ENCODE measurements around the gene STAT5A. TPM values are rescaled to one million over a fixed set of nuclear protein-coding genes. Genes with fewer than 3 reads are reported as not detected.
"Not testable (repeated sequence)": the region's sequence is repeated elsewhere in the genome, so short reads cannot be mapped to it uniquely, and the experiment has no call there.

STAT5A gene
- total RNA-seq, 1 experiment from 2014 or later, result 6.6 TPM

GRCh38 chr17:42304187-42305030 is 16.1 kb downstream of the STAT5A start (continued):
- no peak for TF ChIP-seq STAT6 (CRISPR knock-in tag; conservative IDR thresholded peaks at IDR 0.05; ENCODE audit: low read depth)
- TF ChIP-seq ZNF281 (CRISPR knock-in tag; IDR thresholded peaks at IDR 0.05), result no peak
- no peak for TF ChIP-seq ZBTB43 (CRISPR knock-in tag; IDR thresholded peaks at IDR 0.05)
- no peak for TF ChIP-seq JAZF1 (CRISPR knock-in tag; IDR thresholded peaks at IDR 0.05)
- TF ChIP-seq ESRRA (CRISPR knock-in tag; IDR thresholded peaks at IDR 0.05; ENCODE audit: borderline replicate concordance), result no peak
- no peak for TF ChIP-seq SP1 (CRISPR knock-in tag; conservative IDR thresholded peaks at IDR 0.05)
- no peak for TF ChIP-seq CREM (CRISPR knock-in tag; IDR thresholded peaks at IDR 0.05)

- DNase-seq (ENCODE audit: low spot score); H3K36me3 Mint-ChIP-seq; POLR2A ChIA-PET; H3K4me1 Mint-ChIP-seq; ATAC-seq; H3K27me3 Mint-ChIP-seq (ENCODE audit: low read depth); H3K27ac Mint-ChIP-seq; H3K9me3 Mint-ChIP-seq; H3K4me3 Mint-ChIP-seq: not testable (repeated sequence)
- CTCF ChIA-PET, result interaction anchor here (1.6 kb wide), 1 partner anchor 101 kb away, joined by 6 read pairs; no protein-coding TSS in a partner anchor
Observed at GRCh38 chr17:42305031-42305330, 16.7 kb downstream of the STAT5A start.

- ATAC-seq (no peak), DNase-seq (ENCODE audit: low spot score) (no peak)
- POLR2A ChIA-PET, result interaction anchor here (0.5 kb wide), 1 partner anchor 214 kb away, joined by 3 read pairs; no protein-coding TSS in a partner anchor
- CTCF ChIA-PET, result interaction anchor here (1.0 to 1.6 kb wide), 4 partner anchors 29 to 100 kb away, joined by 3 to 6 read pairs (median 4); no protein-coding TSS in a partner anchor
- Mint-ChIP-seq H3K4me3 (no peak overlapping the region), H3K36me3 (no peaks in the 10 kb centered on the region), H3K4me1 (peaks cover 12% of the 10 kb centered on the region), H3K27ac (no peak overlapping the region), H3K27me3 (ENCODE audit: low read depth) (no peaks in the 10 kb centered on the region; the same call in none of the 2 replicates), H3K9me3 (no peaks in the 10 kb centered on the region)
- TF ChIP-seq GRHL2 (CRISPR knock-in tag; IDR thresholded peaks at IDR 0.05; ENCODE audit: insufficient replicate concordance, severe bottlenecking), result no peak
- no peak for TF ChIP-seq ZNF512 (CRISPR knock-in tag; IDR thresholded peaks at IDR 0.05; ENCODE audit: borderline replicate concordance)
- no peak for TF ChIP-seq CBFB (CRISPR knock-in tag; IDR thresholded peaks at IDR 0.05; ENCODE audit: low read depth)
- no peak for TF ChIP-seq NR2C2 (CRISPR knock-in tag; IDR thresholded peaks at IDR 0.05)
- no peak for TF ChIP-seq ELF4 (CRISPR knock-in tag; IDR thresholded peaks at IDR 0.05; ENCODE audit: low read depth)
- no peak for TF ChIP-seq ZNF423 (CRISPR knock-in tag; IDR thresholded peaks at IDR 0.05)
- TF ChIP-seq NFATC4 (CRISPR knock-in tag; IDR thresholded peaks at IDR 0.05), result no peak
- TF ChIP-seq ZSCAN18 (CRISPR knock-in tag; IDR thresholded peaks at IDR 0.05), result no peak
- no peak for TF ChIP-seq AR (CRISPR knock-in tag; IDR thresholded peaks at IDR 0.05)
- TF ChIP-seq ZMAT4 (CRISPR knock-in tag; IDR thresholded peaks at IDR 0.05), result no peak
Observed at GRCh38 chr17:42305543-42306384, 17.5 kb downstream of the STAT5A start.

All from WTC11 (cell line).